ENCODE results near the gene MAML3.

The MAML3 gene

GRCh38 chr4:139782926-139783522 is 371.0 kb downstream of the MAML3 start:
- DNase-seq (ENCODE audit: low spot score) = no peak

GRCh38 chr4:139781066-139781465 is 372.9 kb downstream of the MAML3 start:
- DNase-seq (ENCODE audit: low spot score) = no peak

GRCh38 chr4:139779691-139780090 is 374.3 kb downstream of the MAML3 start:
- no peak for DNase-seq (ENCODE audit: low spot score)

GRCh38 chr4:139777757-139778156 is 376.2 kb downstream of the MAML3 start:
- no peak for DNase-seq (ENCODE audit: low spot score)

GRCh38 chr4:139776235-139776634 is 377.7 kb downstream of the MAML3 start:
- no peak for DNase-seq (ENCODE audit: low spot score)

GRCh38 chr4:139774759-139775487 is 379.1 kb downstream of the MAML3 start:
- no peak for DNase-seq (ENCODE audit: low spot score)

- DNase-seq (ENCODE audit: low spot score) = no peak
These were observed 380.2 kb downstream of the MAML3 start for GRCh38 chr4:139773560-139774318.

- DNase-seq (ENCODE audit: low spot score) = no peak
These were observed 383.6 kb downstream of the MAML3 start for GRCh38 chr4:139770361-139770760.

GRCh38 chr4:139769364-139769763 is 384.6 kb downstream of the MAML3 start:
- DNase-seq (ENCODE audit: low spot score) = no peak

- peak; percentile 0 for DNase-seq (ENCODE audit: low spot score)
These were observed 385.1 kb downstream of the MAML3 start for GRCh38 chr4:139768896-139769295.

- DNase-seq (ENCODE audit: low spot score) = no peak
These were observed 385.6 kb downstream of the MAML3 start for GRCh38 chr4:139768366-139768765.

GRCh38 chr4:139767585-139767984 is 386.4 kb downstream of the MAML3 start:
- DNase-seq (ENCODE audit: low spot score) = no peak

GRCh38 chr4:139767168-139767567 is 386.8 kb downstream of the MAML3 start:
- no peak for DNase-seq (ENCODE audit: low spot score)

GRCh38 chr4:139764686-139765310 is 389.2 kb downstream of the MAML3 start:
- DNase-seq (ENCODE audit: low spot score) = no peak

- no peak for DNase-seq (ENCODE audit: low spot score)
These were observed 389.8 kb downstream of the MAML3 start for GRCh38 chr4:139764182-139764581.

- DNase-seq (ENCODE audit: low spot score) = no peak
These were observed 390.3 kb downstream of the MAML3 start for GRCh38 chr4:139763672-139764071.

- no peak for DNase-seq (ENCODE audit: low spot score)
These were observed 390.8 kb downstream of the MAML3 start for GRCh38 chr4:139763205-139763604.

- DNase-seq (ENCODE audit: low spot score) = no peak
These were observed 391.3 kb downstream of the MAML3 start for GRCh38 chr4:139762720-139763119.

GRCh38 chr4:139761461-139761860 is 392.5 kb downstream of the MAML3 start:
- peak; percentile 40 for DNase-seq (ENCODE audit: low spot score)

GRCh38 chr4:139760567-139760966 is 393.4 kb downstream of the MAML3 start:
- DNase-seq (ENCODE audit: low spot score) = no peak

- no peak for DNase-seq (ENCODE audit: low spot score)
These were observed 394.9 kb downstream of the MAML3 start for GRCh38 chr4:139759097-139759496.

GRCh38 chr4:139756391-139757180 is 397.4 kb downstream of the MAML3 start:
- DNase-seq (ENCODE audit: low spot score) = no peak

Measured in SW480 (cell line).